Endothelial cell of umbilical vein (primary cell): ENCODE measurements around the gene CPPED1. TPM values are rescaled to one million over a fixed set of nuclear protein-coding genes. Genes with fewer than 3 reads are reported as not detected.

Experiments used
- BruUV-seq: library from RNA; stranded (reverse); fragments of 400-500 nt; replicated peaks from 2 replicates; lab custom pipeline; 2021; lab: Mats Ljungman, UMichigan
- CTCF ChIA-PET: fragments of 300-600, 350-600 bp; sonication (Branson Sonifier 250); formaldehyde crosslinking; loops from one replicate; lab custom pipeline; 2021; ENCODE audit warnings: antibody characterized with exemption, inconsistent platforms; lab: Charles Lee
- POLR2A ChIA-PET: fragments of 300-600, 350-600 bp; sonication (Branson Sonifier 250); formaldehyde crosslinking; loops from one replicate; lab custom pipeline; 2021; ENCODE audit warnings: antibody characterized with exemption, inconsistent platforms; lab: Charles Lee
- DNase-seq: peaks from one replicate; pipeline ENCODE4 v3.0.0-alpha.2; 2011; ENCODE audit warnings: low read depth, low spot score
- FAIRE-seq: peaks from 2 replicates; lab custom pipeline; 2011; peaks lifted over from hg19 to GRCh38; lab: Jason Lieb, UNC
- H2AFZ ChIP-seq: 2 replicates; pipeline ENCODE4 v1.6.0; 2012; ENCODE audit warnings: low read depth, low read length, control low read depth, inconsistent platforms
- H3K27ac ChIP-seq: 2 replicates; pipeline ENCODE4 v1.5.1; 2011; ENCODE audit warnings: low read depth, mild to moderate bottlenecking, control low read depth, low read length, moderate library complexity; ENCODE audit not compliant: insufficient read depth
- H3K27me3 ChIP-seq, 2 experiments: 2 replicates each; pipeline versions ENCODE4 v1.6.0 to v1.6.1; 2011; ENCODE audit warnings: low read length in 2 of 2, mixed read lengths in 1 of 2; ENCODE audit not compliant: control insufficient read depth in 2 of 2, insufficient read depth in 2 of 2
- H3K36me3 ChIP-seq, 2 experiments: 2 replicates in 1 of 2; 3 replicates in 1 of 2; pipeline ENCODE4 v1.5.1; 2011; ENCODE audit warnings: low read length in 2 of 2, mild to moderate bottlenecking in 1 of 2, moderate library complexity in 1 of 2; ENCODE audit not compliant: control insufficient read depth in 2 of 2, insufficient read depth in 2 of 2; ENCODE audit errors: extremely low read depth in 1 of 2
- H3K4me1 ChIP-seq: 3 replicates; pipeline ENCODE4 v1.5.1; 2011; ENCODE audit warnings: mild to moderate bottlenecking, low read length; ENCODE audit not compliant: control insufficient read depth, insufficient read depth; ENCODE audit errors: extremely low read depth
- H3K4me2 ChIP-seq: 2 replicates; pipeline ENCODE4 v1.6.1; 2011; ENCODE audit warnings: low read length, control low read depth, mixed read lengths; ENCODE audit not compliant: insufficient read depth
- H3K4me3 ChIP-seq, 3 experiments: fragments of 200-600 bp in 1 of 3; sonication (generic), shearing (Covaris generic) in 1 of 3; replicated peaks in 1 of 3; 2 replicates each; pipeline ENCODE4 v1.5.1; 2011 to 2016; ENCODE audit warnings: control low read depth in 3 of 3, low read length in 3 of 3, mild to moderate bottlenecking in 2 of 3, inconsistent platforms in 1 of 3, low read depth in 1 of 3, moderate library complexity in 1 of 3; ENCODE audit not compliant: insufficient read depth in 1 of 3
- H3K79me2 ChIP-seq: 2 replicates; pipeline ENCODE4 v1.6.0; 2012; ENCODE audit warnings: low read length, inconsistent platforms; ENCODE audit not compliant: control insufficient read depth, insufficient read depth
- H3K9ac ChIP-seq: replicated peaks from 2 replicates; pipeline ENCODE3; 2011; ENCODE audit warnings: low read length, control low read depth; ENCODE audit not compliant: insufficient read depth; ENCODE audit errors: extremely low read depth
- H3K9me1 ChIP-seq: replicated peaks from 3 replicates; pipeline ENCODE4 v1.6.0; 2011; ENCODE audit warnings: mild to moderate bottlenecking, low read length; ENCODE audit not compliant: control insufficient read depth, insufficient read depth; ENCODE audit errors: extremely low read depth
- H3K9me3 ChIP-seq: replicated peaks from 2 replicates; pipeline ENCODE4 v1.5.1; 2012; ENCODE audit warnings: low read length, inconsistent platforms; ENCODE audit not compliant: control insufficient read depth, insufficient read depth
- H4K20me1 ChIP-seq: replicated peaks from 2 replicates; pipeline ENCODE3; 2011; ENCODE audit warnings: mild to moderate bottlenecking, low read length; ENCODE audit not compliant: control insufficient read depth, insufficient read depth; ENCODE audit errors: extremely low read depth
- CTCF ChIP-seq, 2 donors: IDR thresholded peaks; 1 replicate in 1 of 2; 2 replicates in 1 of 2; pipeline ENCODE4 v1.5.1; 2011; ENCODE audit warnings: low read length in 2 of 2, mild to moderate bottlenecking in 2 of 2, moderate library complexity in 2 of 2, control low read depth in 1 of 2, inconsistent platforms in 1 of 2, low read depth in 1 of 2; ENCODE audit not compliant: insufficient read depth in 1 of 2; ENCODE audit errors: extremely low read depth in 1 of 2
- EZH2 ChIP-seq: IDR thresholded peaks from 2 replicates; pipeline ENCODE4 v1.6.1; 2012; ENCODE audit warnings: borderline replicate concordance, low read depth, mild to moderate bottlenecking, moderate library complexity, low read length, inconsistent platforms; ENCODE audit not compliant: severe bottlenecking
- FOS ChIP-seq: IDR thresholded peaks from 2 replicates; pipeline ENCODE4 v1.6.1; 2011; ENCODE audit warnings: mild to moderate bottlenecking, low read length, moderate library complexity, borderline replicate concordance; ENCODE audit not compliant: insufficient read depth
- GATA2 ChIP-seq: IDR thresholded peaks from 2 replicates; pipeline ENCODE4 v1.7.0; 2011; ENCODE audit warnings: low read depth, mild to moderate bottlenecking, moderate library complexity, mixed read lengths, low read length; ENCODE audit not compliant: insufficient read length, insufficient read depth
- JUN ChIP-seq: IDR thresholded peaks from 2 replicates; pipeline ENCODE4 v1.6.1; 2011; ENCODE audit warnings: borderline replicate concordance, low read depth; ENCODE audit not compliant: insufficient read length, insufficient read depth
- MAX ChIP-seq: IDR thresholded peaks from 2 replicates; pipeline ENCODE4 v1.6.1; 2011; ENCODE audit not compliant: insufficient read depth, insufficient read length
- MYC ChIP-seq: IDR thresholded peaks from one replicate; pipeline ENCODE4 v1.6.1; 2011; ENCODE audit warnings: mild to moderate bottlenecking, low read depth, low read length
- POLR2A ChIP-seq: IDR thresholded peaks from 2 replicates; pipeline ENCODE4 v1.6.1; 2012; ENCODE audit warnings: low read depth, mild to moderate bottlenecking, control low read depth, low read length
- POLR2AphosphoS5 ChIP-seq: IDR thresholded peaks from 2 replicates; pipeline ENCODE4 v1.6.1; 2012; ENCODE audit warnings: low read depth, mild to moderate bottlenecking, control low read depth, low read length, moderate library complexity; ENCODE audit not compliant: insufficient read depth
- dilution Hi-C: fragments of 300-500 bp; cut with MboI; formaldehyde crosslinking; loops from one replicate; pipeline ENCODE4 v1.15.0; 2019; ENCODE audit warnings: low sequenced_read_pairs; ENCODE audit not compliant: extremely low pct_ligation_motif_present
- intact Hi-C: fragments of 100-400 bp; cut with micrococcal nuclease; formaldehyde crosslinking; loops from one replicate; pipeline ENCODE4 v1.10.0; 2022
- polyA plus RNA-seq, 4 experiments: library from polyadenylated mRNA; depleted of rRNA in 3 of 4; stranded (reverse) in 3 of 4; unstranded in 1 of 4; fragments of >200 nt; gene quantifications; 2 replicates each; pipeline versions ENCODE4 v1.2.1 to v1.2.3, GENCODE V29; 2011 to 2012; ENCODE audit warnings: missing spikeins in 1 of 4
- total RNA-seq: library from RNA; stranded (reverse); gene quantifications from 2 replicates; pipeline ENCODE4 v1.2.3, GENCODE V29; 2021

The CPPED1 gene
- total and polyA plus RNA-seq, 2 donors (not counting 3 experiments of a cell fraction or from before 2014, with no cell fraction given) = 27.9 to 59.3 TPM

GRCh38 chr16:12628536-12628935, 175.2 kb downstream of the CPPED1 start:
- FAIRE-seq (peak; percentile 26), DNase-seq (peak; percentile 31)
- no peaks in the 10 kb centered on the region for H3K9me3 ChIP-seq
- POLR2A ChIA-PET = no interaction called here
- H3K4me1 ChIP-seq = peaks cover 7% of the 10 kb centered on the region
- no peak overlapping the region for H3K4me2 ChIP-seq
- dilution Hi-C loops (no loop called here), intact Hi-C loops (no loop called here)
- no peaks in the 10 kb centered on the region for H3K36me3 ChIP-seq
- no peaks in the 10 kb centered on the region for H4K20me1 ChIP-seq
- no TSS peak for BruUV-seq
- no peak overlapping the region for H3K9ac ChIP-seq
- H2AFZ ChIP-seq = no peak overlapping the region
- TF ChIP-seq EZH2 (no peak), POLR2A (no peak), GATA2 (no peak), MAX (no peak), CTCF (IDR thresholded peaks at IDR 0.05; ENCODE audit: extremely low read depth in 1 of 2, insufficient read depth in 1 of 2, low read depth in 1 of 2, low read length in 2 of 2) (no peak), MYC (no peak), POLR2AphosphoS5 (no peak), JUN (no peak), FOS (no peak)
- no peaks in the 10 kb centered on the region for H3K9me1 ChIP-seq
- no peaks in the 10 kb centered on the region for H3K79me2 ChIP-seq
- H3K27me3 ChIP-seq = no peaks in the 10 kb centered on the region
- no peak overlapping the region for H3K4me3 ChIP-seq
- H3K27ac ChIP-seq = no peak overlapping the region
- CTCF ChIA-PET = no interaction called here
